Glomerular endothelial cell (primary cell): ENCODE data around the gene SPPL3. TPM values are rescaled to one million over a fixed set of nuclear protein-coding genes. Genes with fewer than 3 reads are reported as not detected.
"Not testable (repeated sequence)": the region's sequence is repeated elsewhere in the genome, so short reads cannot be mapped to it uniquely, and the experiment has no call there.

Experiments used
- DNase-seq: peaks from one replicate; pipeline ENCODE4 v3.0.0-alpha.2; 2011; ENCODE audit warnings: low read depth, low spot score; ENCODE audit errors: extremely low read depth
- total RNA-seq: library from RNA; depleted of rRNA; stranded (reverse); fragments of >200 nt; gene quantifications from 2 replicates; pipeline ENCODE4 v1.2.3, GENCODE V29; 2015

Gene SPPL3
- total RNA-seq, 1 donor from 2014 or later = 33.7 TPM

DNA sequence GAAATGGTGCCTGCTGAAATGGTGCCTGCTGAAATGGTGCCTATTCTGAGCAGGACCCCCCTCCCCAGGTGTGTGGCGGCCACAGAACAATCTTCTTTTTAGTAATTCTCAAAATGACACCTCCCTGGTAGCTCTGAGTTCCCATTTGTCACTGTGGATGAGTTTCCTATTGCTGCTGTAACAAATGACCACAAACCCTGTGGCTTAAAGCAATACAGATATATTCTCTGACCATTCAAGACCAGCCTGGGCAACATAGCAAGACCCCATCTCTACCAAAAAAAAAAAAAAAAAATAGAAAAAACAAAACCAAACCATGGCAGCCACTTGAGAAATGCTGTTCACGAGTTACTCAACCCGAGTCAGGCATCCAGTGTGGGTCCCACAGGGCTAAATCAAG is 170.6 kb downstream of the SPPL3 start:
- DNase-seq = no peak

DNA sequence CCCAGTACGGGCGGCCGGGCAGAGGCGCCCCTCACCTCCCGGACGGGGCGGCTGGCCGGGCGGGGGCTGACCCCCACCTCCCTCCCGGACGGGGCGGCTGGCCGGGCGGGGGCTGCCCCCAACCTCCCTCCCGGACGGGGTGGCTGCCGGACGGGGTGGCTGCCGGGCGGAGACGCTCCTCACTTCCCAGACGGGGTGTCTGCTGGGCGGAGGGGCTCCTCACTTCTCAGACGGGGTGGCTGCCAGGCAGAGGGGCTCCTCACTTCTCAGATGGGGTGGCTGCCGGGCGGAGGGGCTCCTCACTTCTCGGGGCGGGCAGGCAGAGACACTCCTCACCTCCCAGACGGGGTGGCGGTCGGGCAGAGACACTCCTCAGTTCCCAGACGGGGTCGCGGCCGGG is 172.0 kb downstream of the SPPL3 start:
- not testable (repeated sequence) for DNase-seq

DNA sequence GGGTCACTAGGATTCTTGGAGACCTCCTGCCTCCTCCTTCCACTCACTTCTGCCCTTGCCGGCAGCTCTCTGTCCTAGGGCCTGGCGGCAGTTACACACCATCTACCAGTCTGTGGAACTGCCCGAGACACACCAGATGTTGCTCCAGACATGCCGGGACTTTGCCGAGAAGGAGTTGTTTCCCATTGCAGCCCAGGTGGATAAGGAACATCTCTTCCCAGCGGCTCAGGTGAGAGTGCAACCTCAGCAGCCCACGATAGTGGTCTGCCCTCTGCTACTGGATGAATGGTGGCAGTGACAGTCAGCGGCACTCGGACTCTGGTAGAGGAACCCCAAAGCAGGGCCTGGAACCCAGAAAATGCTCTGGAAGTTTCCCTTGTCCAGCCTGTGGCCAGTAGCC is 177.2 kb downstream of the SPPL3 start:
- DNase-seq = no peak

DNA sequence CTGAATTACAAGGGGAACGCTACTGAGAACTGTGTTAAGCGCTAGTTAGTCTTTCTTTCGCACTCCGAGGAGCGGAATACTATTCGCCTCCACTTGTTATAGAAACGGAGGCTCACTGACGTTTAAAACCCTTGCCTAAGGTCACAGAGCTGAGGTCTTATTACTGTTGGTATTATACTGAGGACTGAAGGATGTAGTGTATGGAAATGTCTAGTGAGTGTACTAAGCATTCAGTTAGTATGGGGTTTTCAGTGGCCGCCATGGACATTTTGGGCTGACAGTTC is 177.7 kb downstream of the SPPL3 start:
- no peak for DNase-seq

DNA sequence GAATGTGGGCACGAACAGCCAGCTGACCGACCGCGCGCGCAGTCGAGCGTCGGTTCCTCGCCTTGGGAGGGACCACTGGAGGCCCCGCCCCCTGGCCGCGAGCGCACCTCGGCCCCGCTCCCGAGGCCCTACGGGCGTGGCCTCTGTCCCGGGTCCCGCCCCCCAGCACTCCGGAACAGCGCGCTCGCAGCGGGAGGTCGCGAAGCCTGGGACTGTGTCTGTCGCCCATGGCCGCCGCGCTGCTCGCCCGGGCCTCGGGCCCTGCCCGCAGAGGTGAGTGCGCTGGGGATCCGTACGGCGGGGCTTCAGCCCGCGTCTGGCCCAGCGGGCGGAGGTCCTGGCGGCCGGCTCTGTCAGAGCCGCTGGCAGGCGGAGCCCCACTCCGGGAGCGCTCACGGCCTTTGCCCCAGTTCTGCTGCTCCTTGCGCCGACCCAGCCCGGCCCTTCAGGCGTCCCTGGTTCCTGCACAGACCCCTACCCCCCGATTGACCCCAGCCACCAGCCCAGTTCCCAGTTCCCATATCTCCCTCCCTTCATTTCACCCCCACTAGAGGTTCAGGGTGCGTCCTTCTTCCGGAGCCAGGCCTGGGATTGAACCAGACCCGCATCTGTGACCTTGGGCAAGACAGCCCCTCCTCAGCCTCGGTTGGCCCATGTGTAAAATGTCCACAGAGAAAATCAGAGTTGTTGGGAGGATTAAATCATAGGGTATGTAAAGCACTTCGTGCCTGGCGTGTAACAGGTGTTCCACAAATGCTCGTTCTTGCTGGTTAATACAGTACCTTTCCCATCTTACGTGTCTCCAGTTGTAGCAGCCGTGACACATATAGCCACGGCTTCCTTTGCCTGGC is 178.3 kb downstream of the SPPL3 start, which contains the start of gene ACADS:
TSS of gene ACADS (plus strand) at position 168 of the 851 bp plus-strand sequence. CDS start at position 228, 60 bp downstream.
- DNase-seq = no peak

DNA sequence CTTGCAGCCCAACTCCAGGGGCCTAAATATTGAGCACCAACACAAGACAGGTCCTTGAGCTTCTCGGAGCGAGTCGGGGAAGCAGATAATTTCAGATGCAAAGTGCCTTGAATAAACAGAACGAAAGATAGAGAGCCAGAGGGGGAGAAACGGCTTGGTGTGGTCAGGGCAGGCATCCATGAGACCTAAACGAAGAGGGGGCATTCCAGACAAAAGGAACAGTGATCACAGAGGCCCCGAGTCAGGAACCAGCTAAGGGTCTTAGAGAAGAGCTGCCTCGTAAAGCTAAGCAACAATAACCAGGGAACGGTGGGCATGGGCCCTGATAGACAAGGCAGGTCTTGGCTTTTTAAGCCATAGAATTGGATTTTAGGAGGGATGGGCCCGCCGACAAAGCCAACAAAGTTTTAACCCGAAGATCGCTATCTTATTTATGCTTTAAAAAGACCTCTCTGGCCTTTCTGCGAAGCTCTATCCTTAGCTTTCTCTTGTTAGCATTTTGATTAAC is 179.0 kb downstream of the SPPL3 start:
- DNase-seq = no peak

DNA sequence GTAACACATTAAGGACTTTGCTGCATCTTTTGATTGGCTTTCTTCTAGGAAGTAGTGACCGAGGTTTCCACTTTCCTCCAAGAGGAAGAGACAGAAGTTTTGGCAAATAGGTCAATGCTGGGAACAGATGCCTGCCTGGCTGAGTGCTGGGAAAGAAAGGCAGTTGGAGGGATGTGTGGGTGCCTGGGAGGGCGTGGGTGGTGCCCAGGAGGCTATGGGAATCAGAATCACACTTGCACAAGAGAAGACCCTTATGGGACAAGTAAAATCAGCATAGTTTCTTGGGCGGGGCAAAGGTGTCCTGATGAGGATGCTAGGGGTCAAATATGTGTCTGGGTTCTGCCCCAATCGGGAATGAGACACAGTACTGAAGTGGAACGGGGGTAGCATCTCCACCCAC is 179.4 kb downstream of the SPPL3 start:
- no peak for DNase-seq

DNA sequence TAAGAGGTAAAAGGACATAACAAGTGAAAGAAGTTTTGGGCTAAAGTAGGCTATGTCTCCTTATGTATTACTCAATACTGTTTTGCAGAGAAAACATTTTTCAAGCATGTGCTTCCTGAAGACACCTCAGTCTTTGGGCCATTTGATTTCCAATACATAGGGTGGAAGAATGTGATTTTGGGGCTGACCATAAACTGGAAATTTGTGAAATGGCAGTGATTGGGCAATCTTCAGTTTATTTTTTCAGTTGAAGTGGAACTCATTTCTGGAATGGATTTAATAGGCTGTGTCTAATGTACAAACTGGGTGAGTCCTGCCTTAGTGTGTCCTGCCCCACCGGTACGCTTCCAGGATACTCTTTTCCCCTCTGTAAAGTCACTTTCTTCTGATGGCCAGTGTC is 181.4 kb downstream of the SPPL3 start:
- DNase-seq = no peak

DNA sequence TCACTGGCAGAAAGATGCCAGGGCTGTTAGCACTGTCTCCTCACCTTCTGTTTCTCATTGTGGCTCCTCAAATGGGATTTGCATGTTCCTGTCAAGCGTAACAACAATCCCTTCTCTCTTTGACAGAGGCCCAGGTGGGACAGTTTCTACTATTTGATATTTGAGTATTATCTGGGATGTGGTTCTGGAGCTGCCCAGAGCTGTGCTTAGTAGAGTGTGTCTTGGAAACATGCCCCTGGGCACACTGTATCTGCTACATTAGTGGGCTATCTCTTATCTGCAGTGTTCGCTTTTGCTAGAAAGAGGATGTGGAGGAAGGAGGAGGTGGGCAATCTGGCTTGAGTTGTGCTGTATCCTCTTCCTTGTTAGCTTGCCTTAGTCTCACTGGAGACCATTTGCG is 182.3 kb downstream of the SPPL3 start:
- no peak for DNase-seq

DNA sequence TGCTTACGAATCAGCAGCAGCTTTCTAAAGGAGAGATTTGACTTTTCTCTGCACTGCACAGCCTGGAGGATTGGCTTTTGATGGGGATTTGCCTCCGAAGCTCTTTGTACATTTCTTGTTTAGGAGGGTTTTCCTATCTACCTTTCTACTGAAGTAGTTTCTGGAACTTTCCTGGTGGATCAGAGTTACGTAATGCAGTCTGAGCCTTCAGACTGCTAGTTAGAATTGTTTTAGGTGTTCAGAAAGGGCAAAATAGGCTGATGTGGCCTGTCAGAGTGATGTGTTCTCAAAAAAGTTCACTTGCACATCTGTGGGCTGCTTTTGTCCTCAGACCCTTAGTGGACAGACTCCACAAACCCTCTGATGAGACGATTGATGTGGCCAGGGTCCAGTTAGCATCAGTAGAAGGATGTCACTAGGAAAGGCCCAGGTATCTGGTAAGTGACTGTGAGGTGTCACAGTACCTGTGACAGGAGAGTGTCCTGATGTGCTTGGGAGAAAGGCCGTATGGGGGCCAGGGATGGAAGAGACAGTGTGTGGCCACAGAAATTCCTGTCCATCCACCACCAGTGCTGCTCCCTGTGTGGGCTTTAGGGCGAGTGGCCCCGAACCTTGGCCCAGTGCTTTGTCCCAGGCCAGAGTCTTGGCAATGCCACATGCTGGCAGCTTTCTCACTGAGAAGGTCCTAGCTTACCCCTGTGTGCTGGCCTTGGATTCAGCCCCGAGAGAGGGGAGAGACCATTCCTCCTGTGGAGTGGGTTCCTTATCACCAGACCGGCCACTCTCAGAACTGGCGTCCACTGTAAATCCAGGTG is 183.0 kb downstream of the SPPL3 start:
- DNase-seq = no peak

DNA sequence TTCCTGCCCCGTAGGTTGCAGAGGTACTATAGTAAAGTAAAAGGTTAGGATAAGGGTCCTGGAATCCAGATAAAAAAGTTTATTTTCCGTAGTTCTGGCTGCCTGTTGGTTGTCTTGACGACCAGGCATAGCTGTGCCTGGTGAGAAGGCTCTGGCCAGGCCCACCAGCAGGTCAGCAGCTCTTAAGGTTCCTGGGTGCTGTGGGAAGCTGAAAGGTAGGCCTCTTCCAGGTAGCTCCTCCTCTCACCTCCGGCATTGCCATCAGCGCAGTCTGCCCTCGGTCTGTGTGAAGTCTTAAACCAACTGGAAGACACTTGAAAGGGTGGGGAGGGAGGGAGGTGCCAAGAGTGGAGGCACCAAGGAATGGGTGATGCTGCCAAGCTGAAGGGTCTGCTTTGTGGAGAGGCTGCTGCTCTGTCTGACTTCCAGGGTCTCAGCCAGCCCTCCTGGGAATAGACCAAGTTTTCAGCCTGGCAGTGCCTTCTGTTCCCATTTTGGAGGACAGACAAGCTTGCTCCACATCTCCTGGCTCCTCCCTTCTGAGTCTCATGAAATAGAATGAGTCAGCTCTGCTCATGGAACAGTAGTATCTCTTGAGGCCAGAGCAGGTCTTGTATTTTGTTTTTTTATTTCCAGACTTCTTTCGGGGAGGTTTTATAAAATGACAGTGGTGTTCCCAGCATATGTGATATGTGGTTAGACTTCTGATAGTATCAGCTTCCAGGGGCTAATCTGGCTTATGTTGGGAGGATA is 183.7 kb downstream of the SPPL3 start:
- no peak for DNase-seq

DNA sequence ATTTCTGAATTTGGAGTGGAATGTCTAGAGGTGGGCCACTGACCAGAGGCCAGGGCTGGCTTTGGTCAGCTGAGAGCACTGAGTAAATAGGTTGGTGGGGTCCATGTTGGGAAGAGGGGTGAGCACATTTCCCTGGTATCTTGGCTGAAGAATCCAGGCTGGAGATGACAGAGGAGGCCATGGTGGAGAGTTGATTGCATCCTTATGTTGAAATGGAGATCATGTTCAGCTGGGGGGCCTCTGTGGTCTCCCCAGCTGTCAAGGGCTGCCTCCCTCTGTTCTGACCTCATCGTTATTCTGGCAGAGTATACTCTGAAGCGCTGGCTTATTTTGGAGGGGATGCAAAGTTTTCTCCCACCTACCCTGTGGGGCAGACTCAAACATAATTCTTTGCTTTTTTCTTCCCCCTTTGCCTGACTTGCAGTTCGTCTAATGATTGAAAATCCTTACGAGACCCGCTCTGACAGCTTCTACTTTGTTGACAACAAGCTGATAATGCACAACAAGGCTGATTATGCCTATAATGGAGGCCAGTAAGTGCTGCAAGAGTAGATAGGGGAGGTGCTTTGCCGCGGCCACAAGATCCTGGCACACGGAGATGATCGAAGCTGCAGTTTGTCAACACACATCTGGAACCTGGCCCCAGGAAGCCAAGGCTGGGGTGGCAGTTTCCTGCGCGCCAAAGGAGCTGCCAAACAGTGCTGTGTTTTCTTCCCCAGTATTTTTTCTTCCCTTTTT is 184.5 kb downstream of the SPPL3 start:
- DNase-seq = no peak

DNA sequence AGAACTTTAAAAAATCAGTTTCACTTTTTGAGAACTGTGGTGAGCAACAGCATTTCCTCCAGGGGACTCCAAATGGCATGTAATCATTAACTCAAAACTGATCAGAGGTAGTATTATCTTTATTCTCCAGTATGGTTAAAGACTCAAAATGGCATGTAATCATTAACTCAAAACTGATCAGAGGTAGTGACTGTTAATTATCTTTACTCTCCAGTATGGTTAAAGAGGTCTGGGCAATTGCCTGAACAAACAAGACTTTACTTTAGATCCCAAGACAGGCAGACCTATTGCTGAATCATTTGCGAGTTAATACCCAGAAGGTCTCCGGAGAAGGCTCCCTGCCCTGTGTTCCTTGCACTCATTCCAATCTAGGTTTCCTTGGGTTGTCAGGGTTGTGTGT is 185.1 kb downstream of the SPPL3 start:
- DNase-seq = no peak

DNA sequence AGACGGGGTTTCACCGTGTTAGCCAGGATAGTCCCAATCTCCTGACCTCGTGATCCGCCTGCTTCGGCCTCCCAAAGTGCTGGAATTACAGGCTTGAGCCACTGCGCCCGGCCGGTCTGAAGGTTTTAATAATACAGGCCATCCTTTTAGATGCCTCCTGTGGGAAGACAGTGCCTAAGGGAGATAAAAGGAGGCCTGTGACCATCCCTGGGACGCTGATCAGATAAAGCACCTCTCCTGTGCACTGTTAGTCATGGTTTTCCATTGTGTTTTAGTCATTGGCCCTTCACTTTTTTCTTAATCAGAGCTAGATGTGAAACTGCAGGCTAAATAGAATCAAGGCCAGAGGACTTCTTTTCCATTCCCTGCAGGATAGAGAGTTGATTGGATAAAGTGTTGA is 186.1 kb downstream of the SPPL3 start:
- no peak for DNase-seq

DNA sequence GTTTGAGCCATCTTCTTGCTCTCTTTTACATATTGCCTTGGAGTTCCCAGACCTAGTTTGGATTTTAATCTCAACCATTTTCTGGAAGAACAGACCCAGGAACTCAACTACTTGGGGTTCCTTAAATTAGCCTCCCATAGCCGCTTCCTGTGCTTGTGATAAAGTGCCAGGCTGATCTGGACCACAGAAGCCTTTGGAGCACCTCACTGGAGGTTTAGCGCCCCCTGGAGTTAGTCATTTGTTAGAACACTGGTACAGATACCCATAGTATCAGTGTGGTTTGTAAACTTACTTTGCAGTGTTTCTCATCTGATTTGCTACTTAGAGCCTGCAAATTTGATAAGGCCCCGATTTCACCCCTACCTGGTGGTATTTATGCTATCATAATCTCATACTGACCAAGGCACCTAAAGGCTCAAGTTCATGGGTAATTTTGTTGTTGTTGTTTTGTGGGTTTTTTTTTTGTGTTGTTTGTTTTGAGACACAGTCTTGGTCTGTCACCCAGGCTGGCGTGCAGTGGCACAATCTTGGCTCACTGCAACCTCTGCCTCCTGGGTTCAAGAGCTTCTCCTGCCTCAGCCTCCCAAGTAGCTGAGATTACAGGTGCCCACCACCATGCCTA is 190.2 kb downstream of the SPPL3 start:
- DNase-seq = peak; percentile 54

DNA sequence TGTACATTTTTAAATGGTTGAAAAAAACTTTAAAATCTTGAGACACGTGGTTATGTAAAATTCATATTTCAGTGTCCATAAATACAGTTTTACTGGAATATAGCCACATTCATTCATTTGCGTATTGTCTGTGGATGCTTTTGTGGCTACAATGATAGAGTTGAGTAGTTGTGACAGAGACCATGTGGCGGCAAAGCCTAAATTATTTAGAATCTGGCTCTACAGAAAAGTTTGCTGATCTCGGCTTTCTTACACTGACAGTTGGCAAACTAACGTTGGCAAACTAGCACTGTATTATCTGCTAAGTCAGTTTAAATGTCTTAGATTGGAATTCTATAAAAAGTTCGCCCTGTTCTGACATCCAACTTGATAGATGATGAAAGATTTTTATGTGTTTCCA is 191.5 kb downstream of the SPPL3 start:
- no peak for DNase-seq
